Neural cell (in vitro differentiated cells): ENCODE measurements around the gene ZNF774. TPM values are rescaled to one million over a fixed set of nuclear protein-coding genes. Genes with fewer than 3 reads are reported as not detected.

ENCODE experiments used
- H2AFZ ChIP-seq: fragments of 200-600, 300-800 bp; sonication (generic), shearing (Covaris generic); 2 replicates; pipeline ENCODE4 v1.6.0; 2014; ENCODE audit warnings: low read depth, mild to moderate bottlenecking, antibody characterized with exemption, low read length, moderate library complexity
- H3F3A ChIP-seq: fragments of 200-600 bp; shearing (Covaris generic); 2 replicates; pipeline ENCODE4 v1.6.1; 2016; ENCODE audit warnings: mild to moderate bottlenecking, moderate library complexity, mixed read lengths, antibody characterized with exemption, low read length; ENCODE audit not compliant: insufficient read depth, poor library complexity, severe bottlenecking
- H3K27ac ChIP-seq: fragments of 200-600, 300-800 bp; sonication (generic), shearing (Covaris generic); 2 replicates; pipeline ENCODE4 v1.5.1; 2014; ENCODE audit warnings: mild to moderate bottlenecking, low read length, moderate library complexity
- H3K27me3 ChIP-seq: fragments of 300-800, 200-600 bp; sonication (generic), shearing (Covaris generic); 2 replicates; pipeline ENCODE4 v1.6.0; 2014; ENCODE audit warnings: mild to moderate bottlenecking, low read depth, low read length, moderate library complexity; ENCODE audit not compliant: insufficient read depth
- H3K36me3 ChIP-seq: fragments of 300-800, 200-600 bp; sonication (generic), shearing (Covaris generic); 2 replicates; pipeline ENCODE4 v1.5.1; 2014; ENCODE audit warnings: mild to moderate bottlenecking, antibody characterized with exemption, low read length, moderate library complexity; ENCODE audit not compliant: insufficient read depth
- H3K4me2 ChIP-seq: fragments of 300-800, 200-600 bp; sonication (generic), shearing (Covaris generic); 2 replicates; pipeline ENCODE4 v1.6.0; 2014; ENCODE audit warnings: mild to moderate bottlenecking, low read length
- H3K4me3 ChIP-seq: fragments of 300-800, 200-600 bp; sonication (generic), shearing (Covaris generic); 2 replicates; pipeline ENCODE4 v1.5.1; 2014; ENCODE audit warnings: mild to moderate bottlenecking, low read length, moderate library complexity
- H3K79me2 ChIP-seq: fragments of 200-600 bp; shearing (Covaris generic); replicated peaks from 2 replicates; pipeline ENCODE4 v1.6.0; 2014; ENCODE audit warnings: mild to moderate bottlenecking, low read length, moderate library complexity; ENCODE audit not compliant: insufficient read depth
- H3K9ac ChIP-seq: fragments of 300-800, 200-600 bp; sonication (generic), shearing (Covaris generic); 2 replicates; pipeline ENCODE4 v1.6.1; 2016; ENCODE audit warnings: mild to moderate bottlenecking, low read length, mixed read lengths
- H3K9me2 ChIP-seq: fragments of 200-600 bp; shearing (Covaris generic); 2 replicates; pipeline ENCODE4 v1.6.1; 2016; ENCODE audit warnings: mild to moderate bottlenecking, low read length, mixed read lengths; ENCODE audit not compliant: insufficient read depth
- H3K9me3 ChIP-seq: fragments of 200-600, 300-800 bp; sonication (generic), shearing (Covaris generic); 2 replicates; pipeline ENCODE4 v1.6.1; 2016; ENCODE audit warnings: mild to moderate bottlenecking, mixed run types, low read length, moderate library complexity, mixed read lengths
- H4K20me1 ChIP-seq: fragments of 200-600 bp; shearing (Covaris generic); 2 replicates; pipeline ENCODE4 v1.6.1; 2016; ENCODE audit warnings: mild to moderate bottlenecking, mixed run types; ENCODE audit not compliant: insufficient read depth
- CTCF ChIP-seq: fragments of 450-650 bp; IDR thresholded peaks from 2 replicates; pipeline ENCODE4 v1.5.1; 2014; ENCODE audit warnings: antibody characterized with exemption, mild to moderate bottlenecking, moderate library complexity; ENCODE audit not compliant: poor library complexity, severe bottlenecking
- EP300 ChIP-seq: fragments of 450-650 bp; conservative IDR thresholded peaks from 2 replicates; pipeline ENCODE4 v1.6.1; 2014; ENCODE audit warnings: antibody characterized with exemption, mild to moderate bottlenecking, moderate library complexity; ENCODE audit not compliant: poor library complexity, severe bottlenecking
- EZH2 ChIP-seq: fragments of 200-600, 300-800 bp; shearing (Covaris generic), sonication (generic); IDR thresholded peaks from 2 replicates; pipeline ENCODE4 v1.6.1; 2014; ENCODE audit warnings: antibody characterized with exemption, low read length, borderline replicate concordance, mild to moderate bottlenecking; ENCODE audit not compliant: insufficient read depth, poor library complexity, severe bottlenecking
- MXI1 ChIP-seq: fragments of 450-650 bp; conservative IDR thresholded peaks from 2 replicates; pipeline ENCODE4 v1.6.1; 2014; ENCODE audit warnings: antibody characterized with exemption, mild to moderate bottlenecking; ENCODE audit not compliant: poor library complexity, severe bottlenecking
- POLR2AphosphoS5 ChIP-seq: IDR thresholded peaks from 2 replicates; pipeline ENCODE4 v1.6.1; 2012
- RAD21 ChIP-seq: fragments of 450-650 bp; conservative IDR thresholded peaks from 2 replicates; pipeline ENCODE4 v1.6.1; 2014; ENCODE audit warnings: antibody characterized with exemption, mild to moderate bottlenecking, moderate library complexity
- SMC3 ChIP-seq: fragments of 450-650 bp; conservative IDR thresholded peaks from 2 replicates; pipeline ENCODE4 v1.6.1; 2014; ENCODE audit warnings: antibody characterized with exemption, mild to moderate bottlenecking, moderate library complexity; ENCODE audit not compliant: poor library complexity
- TAF1 ChIP-seq: IDR thresholded peaks from 2 replicates; pipeline ENCODE4 v1.6.1; 2012; ENCODE audit warnings: low read depth
- polyA plus RNA-seq: library from polyadenylated mRNA; depleted of rRNA; stranded (reverse); fragments of >200 nt; gene quantifications from 2 replicates; pipeline ENCODE4 v1.2.3, GENCODE V29; 2014
- TF ChIP-seq, protein P1 (sequence below): IDR thresholded peaks from 2 replicates; pipeline ENCODE4 v1.6.1; 2012; ENCODE audit warnings: borderline replicate concordance

Gene ZNF774
- polyA plus RNA-seq, 1 donor from 2014 or later, result 6.8 TPM

GRCh38 chr15:90344662-90345061 lies 7.4 kb upstream of the ZNF774 start:
- Histone ChIP-seq H3K27ac (no peak overlapping the region), H3K9me3 (no peaks in the 10 kb centered on the region), H3K4me2 (no peak overlapping the region), H3K79me2 (no peaks in the 10 kb centered on the region), H3K9me2 (no peaks in the 10 kb centered on the region), H3F3A (no peaks in the 10 kb centered on the region), H4K20me1 (no peaks in the 10 kb centered on the region), H3K27me3 (no peaks in the 10 kb centered on the region), H3K4me3 (no peak overlapping the region), H2AFZ (no peak overlapping the region), H3K9ac (no peak overlapping the region), H3K36me3 (no peaks in the 10 kb centered on the region)
- TF ChIP-seq EP300 (no peak), TAF1 (no peak), MXI1 (no peak), CTCF (no peak), RAD21 (no peak), SMC3 (no peak)

DNA sequence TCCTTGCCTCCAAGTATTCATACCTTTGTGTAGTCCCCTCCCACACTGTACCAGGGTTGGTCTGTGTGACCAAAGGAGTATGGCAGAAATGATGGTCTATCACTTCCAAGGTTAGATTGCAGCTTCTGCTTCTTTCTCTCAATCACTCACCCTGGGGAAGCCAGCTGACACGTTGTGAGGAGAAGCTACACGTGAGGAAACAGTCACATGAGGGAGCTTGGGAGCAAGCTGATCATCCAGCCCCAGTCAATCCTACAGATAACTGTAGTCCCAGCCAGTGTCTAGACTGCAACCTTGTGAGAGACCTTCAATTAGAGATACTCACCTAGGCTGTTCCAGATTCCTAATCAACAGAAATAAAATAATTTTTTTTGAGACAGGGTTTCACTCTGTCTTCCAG lies 6.2 kb upstream of the ZNF774 start:
- H2AFZ ChIP-seq, result no peak overlapping the region

More for the DNA sequence above, 6.2 kb upstream of the ZNF774 start:
- no peaks in the 10 kb centered on the region for H4K20me1 ChIP-seq
- H3K79me2 ChIP-seq, result no peaks in the 10 kb centered on the region
- H3K36me3 ChIP-seq, result no peaks in the 10 kb centered on the region
- H3K4me3 ChIP-seq, result peak overlapping the region; percentile 21
- H3K9ac ChIP-seq, result no peak overlapping the region
- H3F3A ChIP-seq, result no peaks in the 10 kb centered on the region
- H3K9me3 ChIP-seq, result no peaks in the 10 kb centered on the region
- TF ChIP-seq, protein P1, sequence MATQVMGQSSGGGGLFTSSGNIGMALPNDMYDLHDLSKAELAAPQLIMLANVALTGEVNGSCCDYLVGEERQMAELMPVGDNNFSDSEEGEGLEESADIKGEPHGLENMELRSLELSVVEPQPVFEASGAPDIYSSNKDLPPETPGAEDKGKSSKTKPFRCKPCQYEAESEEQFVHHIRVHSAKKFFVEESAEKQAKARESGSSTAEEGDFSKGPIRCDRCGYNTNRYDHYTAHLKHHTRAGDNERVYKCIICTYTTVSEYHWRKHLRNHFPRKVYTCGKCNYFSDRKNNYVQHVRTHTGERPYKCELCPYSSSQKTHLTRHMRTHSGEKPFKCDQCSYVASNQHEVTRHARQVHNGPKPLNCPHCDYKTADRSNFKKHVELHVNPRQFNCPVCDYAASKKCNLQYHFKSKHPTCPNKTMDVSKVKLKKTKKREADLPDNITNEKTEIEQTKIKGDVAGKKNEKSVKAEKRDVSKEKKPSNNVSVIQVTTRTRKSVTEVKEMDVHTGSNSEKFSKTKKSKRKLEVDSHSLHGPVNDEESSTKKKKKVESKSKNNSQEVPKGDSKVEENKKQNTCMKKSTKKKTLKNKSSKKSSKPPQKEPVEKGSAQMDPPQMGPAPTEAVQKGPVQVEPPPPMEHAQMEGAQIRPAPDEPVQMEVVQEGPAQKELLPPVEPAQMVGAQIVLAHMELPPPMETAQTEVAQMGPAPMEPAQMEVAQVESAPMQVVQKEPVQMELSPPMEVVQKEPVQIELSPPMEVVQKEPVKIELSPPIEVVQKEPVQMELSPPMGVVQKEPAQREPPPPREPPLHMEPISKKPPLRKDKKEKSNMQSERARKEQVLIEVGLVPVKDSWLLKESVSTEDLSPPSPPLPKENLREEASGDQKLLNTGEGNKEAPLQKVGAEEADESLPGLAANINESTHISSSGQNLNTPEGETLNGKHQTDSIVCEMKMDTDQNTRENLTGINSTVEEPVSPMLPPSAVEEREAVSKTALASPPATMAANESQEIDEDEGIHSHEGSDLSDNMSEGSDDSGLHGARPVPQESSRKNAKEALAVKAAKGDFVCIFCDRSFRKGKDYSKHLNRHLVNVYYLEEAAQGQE, result no peak
- no peak for TF ChIP-seq EZH2
- TF ChIP-seq TAF1, result no peak
- TF ChIP-seq POLR2AphosphoS5, result no peak
- TF ChIP-seq MXI1, result no peak
- no peak for TF ChIP-seq CTCF
- no peak for TF ChIP-seq EP300
- no peak for TF ChIP-seq RAD21
- TF ChIP-seq SMC3, result no peak
- no peak overlapping the region for H3K4me2 ChIP-seq
- H3K9me2 ChIP-seq, result no peaks in the 10 kb centered on the region
- no peak overlapping the region for H3K27ac ChIP-seq
- H3K27me3 ChIP-seq, result no peaks in the 10 kb centered on the region
